H54 (cell line): ENCODE measurements around the gene LIMCH1.

Experiments
- DNase-seq: peaks from one replicate; pipeline ENCODE4 v3.0.0; 2011; ENCODE audit warnings: low spot score, mixed read lengths; ENCODE audit not compliant: insufficient read length
- FAIRE-seq: peaks from 3 replicates; lab custom pipeline; 2011; peaks lifted over from hg19 to GRCh38; lab: Jason Lieb, UNC
- POLR2A ChIP-seq: IDR thresholded peaks from 2 replicates; pipeline ENCODE4 v1.6.1; 2011; ENCODE audit warnings: low read depth, mild to moderate bottlenecking, low read length

The LIMCH1 gene

GRCh38 chr4:41746440-41747229 is 208.7 kb downstream of the LIMCH1 start:
- FAIRE-seq (no peak), DNase-seq (no peak)
- TF ChIP-seq POLR2A: no peak

- no peak for TF ChIP-seq POLR2A
- no peak for DNase-seq
- no peak for FAIRE-seq
Measured at GRCh38 chr4:41747230-41748055, 209.5 kb downstream of the LIMCH1 start.

GRCh38 chr4:41748074-41748570 is 210.2 kb downstream of the LIMCH1 start:
- no peak for TF ChIP-seq POLR2A
- FAIRE-seq (no peak), DNase-seq (no peak)

GRCh38 chr4:41748571-41749475 is 210.9 kb downstream of the LIMCH1 start, which contains the start of gene PHOX2B:
Gene PHOX2B (minus strand): TSS chr4:41748725. CDS start chr4:41748610, 115 bp downstream.
- FAIRE-seq: no peak

GRCh38 chr4:41749631-41750039 is 211.7 kb downstream of the LIMCH1 start:
- TF ChIP-seq POLR2A: no peak
- DNase-seq (no peak), FAIRE-seq (no peak)

More at GRCh38 chr4:41748571-41749475, 210.9 kb downstream of the LIMCH1 start, which contains the start of gene PHOX2B:
- no peak for DNase-seq
- TF ChIP-seq POLR2A: no peak
